ENCODE data around the gene DTX3L.

The DTX3L gene

DNA sequence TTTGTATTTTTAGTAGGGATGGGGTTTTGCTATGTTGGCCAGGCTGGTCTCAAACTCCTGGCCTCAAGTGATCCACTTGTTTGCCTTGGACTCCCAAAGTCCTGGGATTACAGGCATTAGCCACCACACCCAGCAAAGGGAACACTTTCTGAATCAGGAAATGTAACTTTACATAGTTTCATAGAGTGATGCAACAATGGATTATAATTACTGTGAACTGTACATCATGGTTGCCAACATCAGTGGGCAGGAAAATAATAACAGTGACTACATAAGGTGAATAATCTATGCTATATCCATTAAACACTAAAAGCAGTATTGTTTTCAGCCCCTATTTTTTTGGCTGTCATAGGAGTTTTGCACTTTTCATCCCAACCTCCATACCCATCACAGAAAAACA lies 44.4 kb upstream of the DTX3L start:
- Histone ChIP-seq H3K27ac (replicated peaks) (no peak overlapping the region), H3K27me3 (ENCODE audit: insufficient read depth, poor library complexity, severe bottlenecking) (no peaks in the 10 kb centered on the region), H3K4me3 (replicated peaks; ENCODE audit: insufficient read depth, low read length) (no peak overlapping the region)
- DNase-seq (ENCODE audit: low read depth in 1 of 2, low spot score in 1 of 2), result no peak
- TF ChIP-seq, protein P1, sequence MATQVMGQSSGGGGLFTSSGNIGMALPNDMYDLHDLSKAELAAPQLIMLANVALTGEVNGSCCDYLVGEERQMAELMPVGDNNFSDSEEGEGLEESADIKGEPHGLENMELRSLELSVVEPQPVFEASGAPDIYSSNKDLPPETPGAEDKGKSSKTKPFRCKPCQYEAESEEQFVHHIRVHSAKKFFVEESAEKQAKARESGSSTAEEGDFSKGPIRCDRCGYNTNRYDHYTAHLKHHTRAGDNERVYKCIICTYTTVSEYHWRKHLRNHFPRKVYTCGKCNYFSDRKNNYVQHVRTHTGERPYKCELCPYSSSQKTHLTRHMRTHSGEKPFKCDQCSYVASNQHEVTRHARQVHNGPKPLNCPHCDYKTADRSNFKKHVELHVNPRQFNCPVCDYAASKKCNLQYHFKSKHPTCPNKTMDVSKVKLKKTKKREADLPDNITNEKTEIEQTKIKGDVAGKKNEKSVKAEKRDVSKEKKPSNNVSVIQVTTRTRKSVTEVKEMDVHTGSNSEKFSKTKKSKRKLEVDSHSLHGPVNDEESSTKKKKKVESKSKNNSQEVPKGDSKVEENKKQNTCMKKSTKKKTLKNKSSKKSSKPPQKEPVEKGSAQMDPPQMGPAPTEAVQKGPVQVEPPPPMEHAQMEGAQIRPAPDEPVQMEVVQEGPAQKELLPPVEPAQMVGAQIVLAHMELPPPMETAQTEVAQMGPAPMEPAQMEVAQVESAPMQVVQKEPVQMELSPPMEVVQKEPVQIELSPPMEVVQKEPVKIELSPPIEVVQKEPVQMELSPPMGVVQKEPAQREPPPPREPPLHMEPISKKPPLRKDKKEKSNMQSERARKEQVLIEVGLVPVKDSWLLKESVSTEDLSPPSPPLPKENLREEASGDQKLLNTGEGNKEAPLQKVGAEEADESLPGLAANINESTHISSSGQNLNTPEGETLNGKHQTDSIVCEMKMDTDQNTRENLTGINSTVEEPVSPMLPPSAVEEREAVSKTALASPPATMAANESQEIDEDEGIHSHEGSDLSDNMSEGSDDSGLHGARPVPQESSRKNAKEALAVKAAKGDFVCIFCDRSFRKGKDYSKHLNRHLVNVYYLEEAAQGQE (IDR thresholded peaks at IDR 0.05; ENCODE audit: insufficient replicate concordance, low read depth), result no peak
- TF ChIP-seq POLR2AphosphoS5 (IDR thresholded peaks at IDR 0.05; ENCODE audit: low read depth), result no peak
- no peak for TF ChIP-seq GABPA (IDR thresholded peaks at IDR 0.05; ENCODE audit: low read depth)
- no peak for TF ChIP-seq SPI1 (IDR thresholded peaks at IDR 0.05; ENCODE audit: borderline replicate concordance, low read depth)
- TF ChIP-seq, protein P2, sequence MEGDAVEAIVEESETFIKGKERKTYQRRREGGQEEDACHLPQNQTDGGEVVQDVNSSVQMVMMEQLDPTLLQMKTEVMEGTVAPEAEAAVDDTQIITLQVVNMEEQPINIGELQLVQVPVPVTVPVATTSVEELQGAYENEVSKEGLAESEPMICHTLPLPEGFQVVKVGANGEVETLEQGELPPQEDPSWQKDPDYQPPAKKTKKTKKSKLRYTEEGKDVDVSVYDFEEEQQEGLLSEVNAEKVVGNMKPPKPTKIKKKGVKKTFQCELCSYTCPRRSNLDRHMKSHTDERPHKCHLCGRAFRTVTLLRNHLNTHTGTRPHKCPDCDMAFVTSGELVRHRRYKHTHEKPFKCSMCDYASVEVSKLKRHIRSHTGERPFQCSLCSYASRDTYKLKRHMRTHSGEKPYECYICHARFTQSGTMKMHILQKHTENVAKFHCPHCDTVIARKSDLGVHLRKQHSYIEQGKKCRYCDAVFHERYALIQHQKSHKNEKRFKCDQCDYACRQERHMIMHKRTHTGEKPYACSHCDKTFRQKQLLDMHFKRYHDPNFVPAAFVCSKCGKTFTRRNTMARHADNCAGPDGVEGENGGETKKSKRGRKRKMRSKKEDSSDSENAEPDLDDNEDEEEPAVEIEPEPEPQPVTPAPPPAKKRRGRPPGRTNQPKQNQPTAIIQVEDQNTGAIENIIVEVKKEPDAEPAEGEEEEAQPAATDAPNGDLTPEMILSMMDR (IDR thresholded peaks at IDR 0.05; ENCODE audit: insufficient read depth, low read length), result no peak

DNA sequence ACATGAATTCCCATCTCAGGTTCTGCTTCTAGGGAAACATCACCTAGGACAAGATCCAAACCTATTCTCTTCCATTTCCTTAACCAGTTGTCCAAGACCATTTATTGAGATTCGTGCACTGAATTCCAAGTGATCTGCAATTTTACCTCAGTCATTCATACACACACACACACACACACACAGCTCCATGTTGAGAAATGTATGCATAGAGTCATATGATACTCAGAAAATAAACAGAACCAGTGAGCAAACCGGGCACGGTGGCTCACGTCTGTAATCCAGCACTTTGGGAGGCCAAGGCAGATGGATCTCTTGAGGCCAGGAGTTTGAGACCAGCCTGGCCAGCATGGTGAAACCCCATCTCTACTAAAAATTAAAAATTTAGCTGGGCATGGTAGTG lies 43.3 kb upstream of the DTX3L start:
- DNase-seq (ENCODE audit: low read depth in 1 of 2, low spot score in 1 of 2), result no peak
- TF ChIP-seq POLR2AphosphoS5 (IDR thresholded peaks at IDR 0.05; ENCODE audit: low read depth) (no peak), SPI1 (IDR thresholded peaks at IDR 0.05; ENCODE audit: borderline replicate concordance, low read depth) (no peak), GABPA (IDR thresholded peaks at IDR 0.05; ENCODE audit: low read depth) (no peak)
- TF ChIP-seq, protein P2 (IDR thresholded peaks at IDR 0.05; ENCODE audit: insufficient read depth, low read length), result no peak
- TF ChIP-seq, protein P1 (IDR thresholded peaks at IDR 0.05; ENCODE audit: insufficient replicate concordance, low read depth), result no peak
- H3K27me3 ChIP-seq (ENCODE audit: insufficient read depth, poor library complexity, severe bottlenecking), result no peaks in the 10 kb centered on the region
- no peak overlapping the region for H3K4me3 ChIP-seq (replicated peaks; ENCODE audit: insufficient read depth, low read length)
- H3K27ac ChIP-seq (replicated peaks), result no peak overlapping the region

DNA sequence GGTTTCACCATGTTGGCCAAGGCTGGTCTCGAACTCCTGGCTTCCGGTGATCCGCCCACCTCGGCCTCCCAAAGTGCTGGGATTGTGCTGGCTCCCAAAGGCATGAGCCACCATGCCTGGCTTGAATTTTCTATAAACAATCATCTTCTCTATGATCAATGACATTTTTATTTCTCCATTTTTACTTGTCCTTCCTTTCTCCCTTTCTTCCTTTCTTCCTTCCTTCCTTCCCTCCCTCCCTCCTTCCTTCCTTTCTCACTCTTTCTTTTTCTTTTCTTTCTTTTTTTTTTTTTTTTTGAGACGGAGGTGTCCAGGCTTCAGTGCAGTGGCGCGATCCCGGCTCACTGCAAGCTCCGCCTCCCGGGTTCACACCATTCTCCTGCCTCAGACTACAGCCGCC lies 40.8 kb upstream of the DTX3L start:
- Histone ChIP-seq H3K27me3 (ENCODE audit: insufficient read depth, poor library complexity, severe bottlenecking) (no peaks in the 10 kb centered on the region), H3K4me3 (replicated peaks; ENCODE audit: insufficient read depth, low read length) (no peak overlapping the region), H3K27ac (replicated peaks) (no peak overlapping the region)
- no peak for DNase-seq (ENCODE audit: low read depth in 1 of 2, low spot score in 1 of 2)
- TF ChIP-seq, protein P1 (IDR thresholded peaks at IDR 0.05; ENCODE audit: insufficient replicate concordance, low read depth), result no peak
- TF ChIP-seq, protein P2 (IDR thresholded peaks at IDR 0.05; ENCODE audit: insufficient read depth, low read length), result no peak
- no peak for TF ChIP-seq SPI1 (IDR thresholded peaks at IDR 0.05; ENCODE audit: borderline replicate concordance, low read depth)
- TF ChIP-seq GABPA (IDR thresholded peaks at IDR 0.05; ENCODE audit: low read depth), result no peak
- no peak for TF ChIP-seq POLR2AphosphoS5 (IDR thresholded peaks at IDR 0.05; ENCODE audit: low read depth)
